Activated CD8-positive, alpha-beta memory T cell treated with anti-CD3 and anti-CD28 coated beads for 24 hours (primary cell): ENCODE results near the gene NDUFS6.

Experiments
- DNase-seq: peaks from one replicate; pipeline ENCODE4 v3.0.0-alpha.2; 2020

The NDUFS6 gene

DNA sequence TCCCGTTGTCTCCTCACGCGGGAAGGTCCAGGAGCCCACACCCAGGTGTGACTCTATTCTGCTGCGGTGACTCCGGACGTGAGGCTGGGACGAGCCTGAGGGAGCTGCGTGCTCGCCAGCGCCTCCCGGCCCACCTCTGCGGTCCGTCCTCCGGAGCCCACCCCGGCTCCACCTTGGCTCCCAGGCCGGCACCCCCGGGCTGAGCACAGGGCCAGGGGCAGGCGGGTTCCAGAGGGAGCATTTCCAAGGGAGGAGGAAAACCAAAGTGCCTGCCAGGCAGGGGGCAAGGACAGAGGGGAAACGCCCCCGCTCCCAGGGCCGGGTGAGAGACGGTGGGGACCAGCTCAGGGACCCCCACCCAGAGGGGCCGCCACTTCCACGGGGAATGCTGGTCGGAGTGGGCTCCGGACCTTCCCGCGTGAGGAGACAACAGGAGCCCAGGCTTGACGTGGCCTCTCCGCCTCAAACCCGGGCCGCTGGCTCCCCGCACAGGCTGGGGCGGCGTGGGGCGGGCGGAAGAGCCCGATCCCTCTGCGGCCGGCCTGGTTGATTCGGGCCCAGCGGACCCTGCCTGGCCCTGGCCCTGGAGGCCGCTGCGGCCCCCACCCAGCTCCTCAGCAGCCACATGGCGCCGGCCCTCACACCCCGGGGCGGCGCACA, 55.5 kb downstream of the NDUFS6 start:
- DNase-seq = no peak

DNA sequence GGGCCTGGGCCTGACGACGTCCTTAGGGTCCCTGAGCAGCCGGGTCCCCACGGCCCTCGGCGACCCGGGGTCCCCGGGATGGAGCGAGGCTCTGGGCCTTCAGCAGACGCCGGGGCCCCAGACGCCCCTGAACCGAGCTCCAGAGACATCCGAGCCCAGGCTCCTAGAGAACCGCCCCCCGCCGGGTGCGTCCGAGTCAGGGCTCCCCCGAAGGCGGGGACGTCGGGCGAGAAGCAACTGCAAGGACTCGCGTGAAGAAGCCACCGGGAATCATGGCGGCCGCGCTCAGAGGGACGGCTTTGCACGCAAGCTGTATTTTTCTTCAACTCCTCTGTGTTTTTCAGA, 56.0 kb downstream of the NDUFS6 start:
- DNase-seq = no peak

DNA sequence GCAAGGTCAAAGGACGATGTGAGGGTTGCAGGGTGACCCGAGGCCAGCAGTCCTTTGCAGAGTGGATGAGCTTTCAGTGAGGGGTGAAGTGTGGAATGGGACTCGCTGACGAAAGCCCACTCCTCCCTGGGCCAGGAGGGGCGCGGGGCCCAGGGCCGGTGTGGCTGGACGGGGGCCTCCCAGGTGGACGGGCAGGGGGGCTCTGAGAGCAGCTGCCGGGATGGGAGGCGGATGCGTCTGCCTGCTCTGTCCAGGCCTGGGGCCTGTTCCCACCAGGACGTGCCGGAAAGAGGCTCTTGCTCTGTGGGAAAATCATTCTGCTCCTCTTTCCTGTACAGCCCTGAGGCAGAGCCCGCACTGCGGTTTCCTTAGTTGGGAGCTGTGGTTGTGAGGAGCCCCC, 57.2 kb downstream of the NDUFS6 start:
- no peak for DNase-seq

DNA sequence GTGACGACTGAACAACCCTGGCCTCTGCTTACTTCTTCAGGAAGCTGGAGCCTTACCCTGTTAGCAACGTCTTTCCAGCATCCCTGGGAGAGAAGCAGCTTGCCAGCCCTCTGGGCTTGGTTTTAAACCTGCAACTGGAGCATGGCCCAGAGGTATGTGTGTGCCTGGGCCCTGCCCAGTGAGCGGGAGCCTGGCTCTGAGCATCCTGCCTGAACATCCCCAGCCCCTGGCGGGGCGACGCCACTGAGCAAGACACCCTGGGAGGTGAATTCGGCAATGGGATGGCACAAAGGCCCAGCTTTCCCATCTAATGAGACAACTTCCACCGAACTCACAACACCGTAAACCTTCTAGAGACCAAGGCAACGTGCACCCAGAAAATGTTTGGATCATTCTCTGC, 57.9 kb downstream of the NDUFS6 start:
- DNase-seq = no peak

DNA sequence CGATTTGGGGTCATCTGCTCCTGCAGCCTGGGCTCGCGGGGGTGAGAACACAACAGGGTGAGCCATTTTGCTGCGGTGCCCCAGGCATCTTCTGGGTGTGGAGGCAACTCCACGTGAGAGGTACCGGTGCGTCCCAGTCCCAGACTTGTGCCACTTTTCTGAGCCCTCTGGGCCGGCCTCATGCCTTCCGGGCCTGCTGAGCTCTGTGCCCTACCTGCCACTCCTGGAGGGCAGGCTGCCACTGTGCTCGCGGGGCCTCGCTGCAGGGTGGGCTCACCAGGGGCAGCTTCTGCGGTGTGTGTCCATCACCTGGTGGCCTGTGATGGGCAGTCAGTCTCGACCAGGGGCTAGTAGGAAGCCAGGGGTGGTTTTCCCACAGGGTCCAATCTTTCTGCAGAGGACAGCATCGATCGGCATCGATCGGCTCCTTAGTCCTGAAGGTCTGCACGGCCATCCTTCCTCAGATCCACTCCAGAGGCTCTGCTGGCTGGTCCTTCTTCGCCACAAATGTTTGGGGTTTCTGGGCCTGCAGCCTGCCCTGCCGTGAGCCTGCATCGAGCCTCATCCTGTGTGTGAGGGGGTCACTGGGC, 58.9 kb downstream of the NDUFS6 start:
- DNase-seq = no peak

DNA sequence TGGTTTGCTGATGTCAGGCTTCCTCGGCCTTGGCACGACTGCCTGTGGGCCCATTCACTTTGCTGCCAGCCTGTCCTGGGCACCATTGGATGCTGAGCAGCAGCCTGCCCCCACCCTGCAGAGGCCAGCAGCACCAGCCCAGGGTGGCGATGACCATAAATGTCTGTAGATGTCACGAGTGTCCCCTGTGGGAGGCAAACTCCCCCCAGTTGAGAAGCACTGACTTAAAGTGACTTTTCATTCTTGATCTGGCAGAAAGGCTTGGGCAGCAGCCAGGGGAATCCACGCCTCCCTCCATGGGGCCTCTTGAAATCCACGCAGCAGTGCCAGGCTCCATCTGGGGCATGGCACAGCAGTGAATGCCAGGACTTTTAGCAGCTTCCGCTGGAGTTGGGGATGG, 59.7 kb downstream of the NDUFS6 start:
- DNase-seq = no peak

DNA sequence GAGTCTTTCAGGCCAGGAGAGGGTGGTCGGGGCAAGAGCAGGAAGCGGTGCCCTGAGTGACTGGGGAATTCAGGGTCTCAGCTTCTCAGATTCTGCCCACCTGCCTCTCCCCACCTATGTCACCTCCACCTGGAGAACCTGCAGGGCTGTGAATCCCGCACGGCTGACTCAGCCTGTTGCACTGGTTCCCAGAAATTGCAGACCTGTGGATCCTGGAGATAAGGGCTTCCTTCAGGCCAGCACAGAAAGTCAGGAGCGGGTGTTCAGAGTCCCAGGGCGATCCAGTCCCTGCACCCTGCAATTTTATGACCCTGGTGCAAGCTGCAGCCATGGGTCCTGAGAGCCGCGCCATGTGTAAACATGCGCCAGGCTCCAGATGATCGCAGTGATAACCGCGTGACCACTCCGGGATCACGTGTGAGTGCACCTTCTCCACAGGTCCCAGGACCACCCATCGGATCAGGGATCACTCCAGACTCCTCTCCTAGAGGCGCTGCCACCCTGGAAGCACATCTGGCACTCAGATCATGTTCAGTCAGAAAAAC, 63.8 kb downstream of the NDUFS6 start:
- DNase-seq = no peak

DNA sequence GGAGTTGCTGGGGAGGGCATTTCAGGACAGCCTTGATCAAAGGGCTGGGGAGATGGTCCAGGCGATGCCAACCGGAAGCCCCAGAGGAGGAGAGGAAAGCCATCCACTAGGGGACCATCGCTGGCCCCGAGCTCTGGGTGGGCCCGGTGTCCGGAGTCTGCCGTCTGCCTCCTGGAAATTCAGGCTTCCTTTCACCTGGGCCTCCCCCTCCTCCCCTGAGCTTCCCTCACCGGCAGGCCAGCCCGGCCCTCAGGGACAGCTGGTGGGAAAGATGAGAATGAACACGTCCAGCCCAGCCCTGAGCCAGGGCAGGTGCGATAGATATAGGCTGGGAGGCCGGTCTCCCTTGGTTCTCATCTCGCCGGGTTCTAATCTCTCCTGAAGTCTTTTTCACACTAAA, 64.3 kb downstream of the NDUFS6 start:
- no peak for DNase-seq
